Measurements from ENCODE around the gene HSP90AA1. TPM values are rescaled to one million over a fixed set of nuclear protein-coding genes. Genes with fewer than 3 reads are reported as not detected.
A peak's percentile ranks its signal among the peaks of the same experiment; 100 is the strongest.

Gene HSP90AA1
- total RNA-seq, 2 experiments from 2014 or later, result 372 to 398 TPM

DNA sequence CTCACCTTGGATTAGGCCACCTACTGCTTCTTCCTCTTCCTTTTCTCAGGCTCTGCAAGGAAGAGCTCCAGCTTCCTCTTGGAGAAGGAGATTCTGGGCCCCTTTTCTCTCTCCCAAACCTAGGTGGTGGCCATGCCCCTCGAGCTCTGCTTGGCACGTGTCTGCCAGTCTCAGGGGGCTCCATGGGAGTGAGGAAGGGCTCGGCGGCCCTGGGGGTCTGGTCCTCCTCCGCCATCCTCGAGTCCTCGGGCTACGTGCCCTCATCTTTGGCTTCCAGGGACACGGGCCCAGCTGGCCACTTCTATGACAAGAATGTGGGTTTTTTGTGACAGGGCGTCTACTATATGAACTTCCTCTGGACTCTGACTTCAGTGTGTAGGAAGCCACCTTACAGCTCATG is 34.3 kb downstream of the HSP90AA1 start:
- Mint-ChIP-seq H3K4me3 (no peak overlapping the region), H3K9me3 (no peaks in the 10 kb centered on the region), H3K27me3 (no peaks in the 10 kb centered on the region), H3K36me3 (peaks cover 17% of the 10 kb centered on the region), H3K27ac (no peak overlapping the region), H3K4me1 (peaks cover 2% of the 10 kb centered on the region)
- POLR2A ChIA-PET, result no interaction called here
- DNase-seq (no peak), ATAC-seq (ENCODE audit: low read depth) (no peak)

DNA sequence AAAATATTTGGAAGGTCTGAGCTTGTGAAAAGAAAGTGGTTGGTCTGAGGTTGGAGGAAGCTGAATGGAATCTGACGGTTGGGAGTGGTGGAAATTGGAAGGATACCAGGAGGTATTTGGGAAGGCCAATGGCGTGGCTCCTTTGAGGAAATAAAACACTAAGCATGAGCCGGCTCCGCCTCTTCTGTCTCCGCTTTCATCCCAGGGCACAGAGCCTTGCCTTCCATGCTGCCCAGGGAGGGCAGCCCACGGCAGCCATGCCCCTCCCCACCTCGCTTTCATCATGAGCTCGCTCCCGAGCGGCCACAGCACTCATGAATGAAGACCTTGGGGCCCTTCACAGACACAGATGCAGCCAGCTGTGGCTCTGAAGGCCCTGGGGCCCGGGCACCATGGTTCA is 36.2 kb downstream of the HSP90AA1 start:
- no peak overlapping the region for H3K4me3 Mint-ChIP-seq
- H3K9me3 Mint-ChIP-seq, result no peaks in the 10 kb centered on the region
- H3K36me3 Mint-ChIP-seq, result peaks cover 17% of the 10 kb centered on the region
- POLR2A ChIA-PET, result no interaction called here
- no peaks in the 10 kb centered on the region for H3K4me1 Mint-ChIP-seq
- ATAC-seq (ENCODE audit: low read depth), result no peak
- H3K27ac Mint-ChIP-seq, result no peak overlapping the region
- DNase-seq, result no peak
- no peaks in the 10 kb centered on the region for H3K27me3 Mint-ChIP-seq

DNA sequence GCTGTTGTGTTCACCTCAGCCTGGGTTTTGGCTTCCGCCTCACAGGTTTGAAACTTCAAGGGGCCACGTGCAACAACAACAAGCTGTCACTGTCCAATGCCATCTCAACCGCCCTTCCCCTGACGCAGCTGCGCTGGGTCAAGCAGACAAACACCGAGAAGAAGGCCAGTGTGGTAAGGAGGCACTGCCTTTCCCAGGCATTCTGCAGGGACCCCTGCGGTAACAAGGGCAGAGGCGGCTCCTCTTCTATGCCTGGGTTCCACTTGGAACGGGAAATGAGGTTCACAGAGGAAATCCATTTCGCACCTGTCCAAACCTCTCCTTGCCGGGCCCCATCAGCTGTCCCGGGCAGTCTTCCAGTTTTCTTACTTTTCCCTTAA is 36.8 kb downstream of the HSP90AA1 start:
- DNase-seq (no peak), ATAC-seq (ENCODE audit: low read depth) (no peak)
- Mint-ChIP-seq H3K27me3 (no peaks in the 10 kb centered on the region), H3K4me1 (no peaks in the 10 kb centered on the region), H3K36me3 (peaks cover 12% of the 10 kb centered on the region), H3K9me3 (no peaks in the 10 kb centered on the region), H3K27ac (no peak overlapping the region), H3K4me3 (no peak overlapping the region)
- POLR2A ChIA-PET, result no interaction called here

DNA sequence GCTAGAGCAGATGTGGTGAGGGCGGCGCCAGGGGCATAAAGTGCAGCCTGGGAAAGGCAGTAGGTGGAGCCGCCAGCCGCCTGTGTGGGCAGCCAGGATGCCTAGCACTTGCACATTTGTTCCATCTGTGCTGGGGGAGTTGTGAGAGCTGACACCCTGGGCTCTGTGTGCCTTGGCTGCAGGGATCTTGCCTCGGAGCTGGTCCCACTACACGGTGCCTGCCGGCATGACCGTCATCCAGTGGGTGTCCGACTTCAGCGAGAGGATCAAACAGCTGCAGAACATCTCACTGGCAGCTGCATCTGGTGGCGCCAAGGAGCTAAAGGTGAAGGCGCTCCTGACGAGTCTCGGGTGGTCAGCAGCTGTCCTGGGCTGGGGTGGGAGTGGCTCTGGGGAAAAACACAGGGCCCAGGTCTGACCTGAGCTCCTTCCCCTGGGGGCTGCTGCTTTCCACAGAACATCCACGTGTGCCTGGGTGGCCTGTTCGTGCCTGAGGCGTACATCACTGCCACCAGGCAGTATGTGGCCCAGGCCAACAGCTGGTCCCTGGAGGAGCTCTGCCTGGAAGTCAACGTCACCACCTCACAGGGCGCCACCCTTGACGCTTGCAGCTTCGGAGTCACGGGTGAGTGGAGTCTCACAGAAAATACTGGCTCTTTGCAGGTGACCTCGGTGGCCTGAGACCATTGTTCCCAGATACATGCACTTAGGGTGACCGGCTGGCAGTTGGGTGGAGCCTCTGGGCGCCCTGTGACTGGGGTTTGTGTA is 37.4 kb downstream of the HSP90AA1 start:
- Mint-ChIP-seq H3K4me3 (no peak overlapping the region), H3K27ac (no peak overlapping the region), H3K27me3 (no peaks in the 10 kb centered on the region), H3K9me3 (no peaks in the 10 kb centered on the region), H3K36me3 (peaks cover 13% of the 10 kb centered on the region), H3K4me1 (no peaks in the 10 kb centered on the region)
- ATAC-seq (ENCODE audit: low read depth) (no peak), DNase-seq (no peak)
- POLR2A ChIA-PET, result no interaction called here

DNA sequence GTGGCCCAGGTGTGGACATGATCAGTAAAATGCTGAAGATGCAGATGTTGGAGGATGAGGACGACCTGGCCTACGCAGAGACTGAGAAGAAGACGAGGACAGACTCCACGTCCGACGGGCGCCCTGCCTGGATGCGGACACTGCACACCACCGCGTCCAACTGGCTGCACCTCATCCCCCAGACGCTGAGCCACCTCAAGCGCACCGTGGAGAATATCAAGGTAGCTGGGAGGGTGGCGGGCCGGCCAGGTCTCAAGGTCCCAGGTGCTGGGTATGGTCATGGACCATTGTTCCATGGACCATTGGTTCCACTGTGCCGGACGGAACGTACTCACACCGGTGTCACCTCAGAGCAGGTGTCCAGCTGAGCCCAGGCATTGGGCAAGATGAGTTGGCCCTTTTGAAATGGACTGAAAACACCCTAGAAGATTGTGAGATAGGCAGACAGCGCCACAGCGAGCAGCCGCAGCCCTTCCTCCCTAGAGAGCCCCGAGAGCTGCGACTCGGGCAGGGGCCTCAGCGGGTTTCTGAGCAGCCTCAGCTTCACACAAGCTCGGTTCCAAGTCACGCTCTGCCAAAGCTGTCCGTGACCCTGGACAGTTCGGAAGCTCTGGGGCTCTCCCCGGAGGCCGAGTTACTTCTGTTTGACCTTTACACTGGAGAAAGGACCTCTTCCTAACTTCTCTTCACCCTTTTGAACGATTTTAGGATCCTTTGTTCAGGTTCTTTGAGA is 38.9 kb downstream of the HSP90AA1 start:
- no peak overlapping the region for H3K27ac Mint-ChIP-seq
- H3K4me1 Mint-ChIP-seq, result no peaks in the 10 kb centered on the region
- no peaks in the 10 kb centered on the region for H3K27me3 Mint-ChIP-seq
- H3K4me3 Mint-ChIP-seq, result no peak overlapping the region
- no peak for ATAC-seq (ENCODE audit: low read depth)
- POLR2A ChIA-PET, result no interaction called here
- H3K9me3 Mint-ChIP-seq, result no peaks in the 10 kb centered on the region
- DNase-seq, result no peak
- peaks cover 17% of the 10 kb centered on the region for H3K36me3 Mint-ChIP-seq

DNA sequence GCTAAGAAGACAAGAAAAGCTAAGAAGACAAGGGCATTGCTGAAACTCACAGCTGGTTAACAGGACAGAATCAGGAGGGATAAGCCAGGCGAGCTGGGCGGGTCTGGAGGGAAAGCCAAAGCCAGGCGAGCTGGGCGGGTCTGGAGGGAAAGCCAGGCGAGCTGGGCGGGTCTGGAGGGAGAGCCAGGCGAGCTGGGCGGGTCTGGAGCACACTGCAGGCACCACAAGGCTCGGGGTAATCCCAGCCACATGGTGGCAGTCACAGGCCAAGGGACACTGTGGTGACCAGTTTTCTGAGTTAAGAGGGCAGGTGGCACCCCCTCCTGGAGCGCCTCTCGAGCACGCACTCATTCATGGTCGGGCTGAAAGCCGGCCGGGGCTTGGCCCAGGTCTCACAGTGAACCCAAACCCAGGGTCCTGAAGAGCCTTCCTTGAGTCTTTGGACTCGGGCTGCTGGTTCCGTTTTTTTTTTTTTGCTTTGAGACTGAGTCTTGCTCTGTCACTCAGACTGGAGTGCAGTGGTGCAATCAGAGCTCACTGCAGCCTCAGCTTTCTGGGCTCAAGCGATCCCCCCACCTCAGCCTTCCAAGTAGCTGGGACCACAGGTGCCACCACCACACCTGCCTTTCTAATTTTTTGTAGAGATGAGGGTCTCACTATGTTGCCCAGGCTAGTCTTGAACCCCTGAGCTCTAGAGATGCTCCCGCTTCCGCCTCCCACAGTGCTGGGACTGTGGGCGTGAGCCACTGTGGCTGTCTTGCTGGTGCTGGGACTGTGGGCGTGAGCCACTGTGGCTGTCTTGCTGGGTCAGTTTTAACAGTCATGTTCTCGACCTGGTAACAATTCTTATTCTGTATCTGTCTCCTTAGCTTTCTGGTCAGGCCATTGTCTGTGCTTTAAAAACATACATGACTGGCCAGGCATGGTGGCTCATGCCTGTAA is 40.2 kb downstream of the HSP90AA1 start:
- POLR2A ChIA-PET, result no interaction called here
- Mint-ChIP-seq H3K9me3 (no peaks in the 10 kb centered on the region), H3K27ac (no peak overlapping the region), H3K27me3 (no peaks in the 10 kb centered on the region), H3K4me3 (no peak overlapping the region), H3K4me1 (no peaks in the 10 kb centered on the region), H3K36me3 (peaks cover 14% of the 10 kb centered on the region)
- ATAC-seq (ENCODE audit: low read depth), result peak; percentile 48
- no peak for DNase-seq

DNA sequence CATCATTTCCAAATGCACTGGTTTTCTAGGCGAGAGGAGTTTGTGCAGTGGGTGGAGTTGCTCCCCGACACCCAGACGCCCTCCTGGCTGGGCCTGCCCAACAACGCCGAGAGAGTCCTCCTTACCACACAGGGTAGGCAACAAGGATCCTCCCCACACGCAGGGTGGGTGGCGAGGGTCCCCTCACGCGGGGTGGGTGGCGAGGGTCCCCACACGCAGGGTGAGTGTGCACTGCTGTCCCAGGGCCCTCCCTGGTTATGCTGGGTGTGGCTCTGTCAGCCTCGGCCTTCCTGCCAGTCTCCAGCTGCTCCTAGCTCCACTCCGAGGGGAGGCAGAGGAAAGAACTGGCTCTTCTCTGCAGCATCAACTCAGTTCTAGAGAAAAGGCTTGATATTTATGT is 42.3 kb downstream of the HSP90AA1 start:
- no peak overlapping the region for H3K4me3 Mint-ChIP-seq
- DNase-seq, result no peak
- no peaks in the 10 kb centered on the region for H3K4me1 Mint-ChIP-seq
- POLR2A ChIA-PET, result no interaction called here
- no peak overlapping the region for H3K27ac Mint-ChIP-seq
- peaks cover 17% of the 10 kb centered on the region for H3K36me3 Mint-ChIP-seq
- no peak for ATAC-seq (ENCODE audit: low read depth)
- H3K27me3 Mint-ChIP-seq, result no peaks in the 10 kb centered on the region
- H3K9me3 Mint-ChIP-seq, result no peaks in the 10 kb centered on the region

DNA sequence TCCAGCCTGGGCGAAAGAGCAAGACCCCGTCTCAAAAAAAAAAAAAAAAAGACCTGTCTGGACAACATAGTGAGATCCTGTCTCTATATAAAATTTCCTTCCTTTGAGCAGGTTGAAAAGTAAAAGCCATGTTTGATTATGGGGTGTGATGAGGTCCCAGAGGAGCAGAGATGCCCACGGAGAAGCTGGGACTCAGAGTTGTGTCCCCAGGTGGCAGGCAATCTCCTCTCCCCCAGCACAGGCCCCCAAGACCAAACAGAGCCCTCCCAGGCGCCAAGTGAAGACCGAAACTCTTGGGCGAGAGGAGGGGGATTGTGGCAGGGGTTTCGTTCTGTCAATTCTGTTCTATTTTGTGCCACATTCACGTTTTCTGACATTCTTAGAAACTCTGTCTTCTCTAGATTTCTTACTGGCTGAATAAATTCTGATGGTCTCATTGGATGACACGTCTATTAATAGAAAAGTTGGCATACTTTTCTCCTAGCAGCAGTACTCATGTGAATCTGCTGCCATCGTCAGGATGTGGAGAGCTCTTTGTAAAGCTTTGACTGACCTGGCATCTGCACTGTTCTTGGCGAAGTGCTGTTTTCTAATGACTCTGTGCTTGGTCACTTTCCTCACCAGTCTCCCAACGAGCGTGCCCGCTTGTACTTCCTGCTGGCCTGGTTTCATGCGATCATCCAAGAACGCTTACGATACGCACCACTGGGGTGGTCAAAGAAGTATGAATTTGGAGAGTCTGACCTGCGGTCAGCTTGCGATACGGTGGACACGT is 43.4 kb downstream of the HSP90AA1 start:
- Mint-ChIP-seq H3K4me3 (no peak overlapping the region), H3K27me3 (no peaks in the 10 kb centered on the region), H3K4me1 (no peaks in the 10 kb centered on the region), H3K9me3 (no peaks in the 10 kb centered on the region), H3K27ac (no peak overlapping the region), H3K36me3 (peaks cover 20% of the 10 kb centered on the region)
- DNase-seq (no peak), ATAC-seq (ENCODE audit: low read depth) (no peak)
- POLR2A ChIA-PET, result no interaction called here

DNA sequence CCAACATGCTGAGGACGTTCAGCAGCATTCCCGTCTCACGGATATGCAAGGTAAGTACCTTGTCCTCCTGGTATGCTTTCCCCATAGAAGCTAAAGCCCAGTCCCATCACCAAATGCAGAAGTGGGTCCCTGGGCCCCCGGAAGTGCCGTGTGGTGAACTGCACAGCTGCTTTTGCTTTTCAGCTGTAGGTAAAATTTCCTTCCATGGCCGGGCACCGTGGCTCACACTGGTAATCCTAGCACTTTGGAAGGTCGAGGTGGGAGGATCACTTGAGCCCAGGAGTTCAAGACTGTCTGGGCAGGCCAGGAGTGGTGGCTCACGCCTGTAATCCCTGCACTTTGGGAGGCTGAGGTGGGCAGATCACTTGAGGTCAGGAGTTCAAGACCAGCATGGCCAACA is 44.1 kb downstream of the HSP90AA1 start:
- peaks cover 19% of the 10 kb centered on the region for H3K36me3 Mint-ChIP-seq

DNA sequence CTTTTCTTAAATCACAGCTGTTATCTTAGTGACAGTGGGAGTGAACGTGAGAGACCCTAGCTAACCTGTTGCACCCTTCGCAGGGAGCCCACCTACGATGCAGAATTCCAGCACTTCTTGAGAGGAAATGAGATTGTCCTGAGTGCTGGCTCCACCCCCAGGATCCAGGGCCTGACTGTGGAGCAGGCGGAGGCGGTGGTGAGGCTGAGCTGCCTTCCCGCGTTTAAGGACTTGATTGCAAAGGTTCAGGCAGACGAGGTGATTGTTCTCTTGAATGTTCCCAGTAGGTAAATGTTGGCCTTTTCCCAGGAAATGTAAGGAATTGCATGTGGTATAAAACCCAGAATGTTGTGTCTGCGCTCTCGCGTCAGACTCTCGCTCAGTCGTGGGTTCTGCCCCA is 46.7 kb downstream of the HSP90AA1 start:
- POLR2A ChIA-PET, result no interaction called here
- H3K9me3 Mint-ChIP-seq, result no peaks in the 10 kb centered on the region
- DNase-seq (no peak), ATAC-seq (ENCODE audit: low read depth) (no peak)
- H3K27ac Mint-ChIP-seq, result no peak overlapping the region
- H3K27me3 Mint-ChIP-seq, result no peaks in the 10 kb centered on the region
- no peak overlapping the region for H3K4me3 Mint-ChIP-seq
- no peaks in the 10 kb centered on the region for H3K4me1 Mint-ChIP-seq
- H3K36me3 Mint-ChIP-seq, result peaks cover 23% of the 10 kb centered on the region

More for the DNA sequence above, 44.1 kb downstream of the HSP90AA1 start:
- no peak overlapping the region for H3K4me3 Mint-ChIP-seq
- no peak overlapping the region for H3K27ac Mint-ChIP-seq
- ATAC-seq (ENCODE audit: low read depth) (no peak), DNase-seq (no peak)
- no peaks in the 10 kb centered on the region for H3K27me3 Mint-ChIP-seq
- POLR2A ChIA-PET, result no interaction called here
- no peaks in the 10 kb centered on the region for H3K9me3 Mint-ChIP-seq
- H3K4me1 Mint-ChIP-seq, result no peaks in the 10 kb centered on the region

DNA sequence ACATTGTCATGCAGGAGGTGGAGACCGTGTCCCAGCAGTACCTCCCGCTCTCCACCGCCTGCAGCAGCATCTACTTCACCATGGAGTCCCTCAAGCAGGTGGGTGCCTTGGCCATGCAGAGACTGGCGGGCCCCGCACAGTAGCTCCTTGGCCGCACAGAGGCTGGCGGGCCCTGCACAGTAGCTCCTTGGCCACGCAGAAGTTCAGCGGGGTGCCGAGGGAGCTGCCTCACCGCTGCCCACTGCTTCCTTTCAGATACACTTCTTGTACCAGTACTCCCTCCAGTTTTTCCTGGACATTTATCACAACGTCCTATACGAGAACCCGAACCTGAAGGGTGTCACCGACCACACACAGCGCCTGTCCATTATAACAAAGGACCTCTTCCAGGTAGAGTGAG is 47.7 kb downstream of the HSP90AA1 start:
- POLR2A ChIA-PET, result no interaction called here
- no peak overlapping the region for H3K27ac Mint-ChIP-seq

DNA sequence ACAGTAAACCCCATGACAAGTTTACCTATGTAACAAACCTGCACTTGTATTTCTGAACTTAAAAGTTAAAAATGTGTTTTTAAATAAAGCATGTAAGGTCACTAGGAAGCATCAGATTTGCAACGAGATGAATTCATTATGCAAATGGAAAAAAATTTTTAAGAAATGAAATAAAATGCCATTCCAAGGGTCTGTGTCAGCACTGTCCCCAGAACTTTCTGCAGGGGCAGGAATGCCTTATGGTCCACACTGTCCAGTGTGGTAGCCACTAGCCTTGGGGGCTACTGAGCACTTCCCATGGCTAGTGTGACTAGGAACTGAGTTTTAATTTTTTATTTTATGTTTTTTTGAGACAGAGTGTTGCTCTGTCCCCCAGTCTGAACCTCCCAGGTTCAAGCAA is 49.2 kb downstream of the HSP90AA1 start:
- H3K4me1 Mint-ChIP-seq, result no peaks in the 10 kb centered on the region

More for the DNA sequence above, 47.7 kb downstream of the HSP90AA1 start:
- Mint-ChIP-seq H3K27me3 (no peaks in the 10 kb centered on the region), H3K36me3 (peaks cover 24% of the 10 kb centered on the region), H3K4me1 (no peaks in the 10 kb centered on the region), H3K9me3 (no peaks in the 10 kb centered on the region), H3K4me3 (no peak overlapping the region)
- DNase-seq (no peak), ATAC-seq (ENCODE audit: low read depth) (no peak)

DNA sequence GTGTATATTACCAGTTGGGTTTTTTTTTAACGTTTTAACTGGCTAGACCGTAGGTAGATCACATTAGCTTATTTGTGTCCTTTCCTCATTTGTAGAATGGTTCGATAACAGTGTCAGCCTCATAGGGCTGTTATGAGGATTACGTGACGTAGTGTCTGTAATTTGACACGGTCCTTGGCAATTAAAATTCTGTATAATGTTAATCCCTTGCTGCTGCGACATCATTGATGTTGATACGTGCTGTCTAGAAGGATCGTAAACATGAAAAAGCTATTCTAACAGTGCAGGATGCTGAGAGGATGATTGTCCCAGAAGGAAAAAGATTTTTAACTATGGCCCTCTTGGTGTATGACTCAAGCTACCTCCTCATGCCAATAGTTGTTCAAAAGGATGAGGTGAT is 50.9 kb downstream of the HSP90AA1 start:
- ATAC-seq (ENCODE audit: low read depth), result no peak
- POLR2A ChIA-PET, result no interaction called here
- Mint-ChIP-seq H3K4me1 (no peaks in the 10 kb centered on the region), H3K27ac (no peak overlapping the region), H3K27me3 (no peaks in the 10 kb centered on the region), H3K4me3 (no peak overlapping the region), H3K9me3 (no peaks in the 10 kb centered on the region), H3K36me3 (peaks cover 33% of the 10 kb centered on the region)
- DNase-seq, result no peak

More for the DNA sequence above, 49.2 kb downstream of the HSP90AA1 start:
- H3K27me3 Mint-ChIP-seq, result no peaks in the 10 kb centered on the region
- H3K4me3 Mint-ChIP-seq, result no peak overlapping the region
- H3K27ac Mint-ChIP-seq, result no peak overlapping the region
- DNase-seq, result no peak
- no peak for ATAC-seq (ENCODE audit: low read depth)
- no peaks in the 10 kb centered on the region for H3K9me3 Mint-ChIP-seq
- POLR2A ChIA-PET, result interaction anchor here (1.0 kb wide), 1 partner anchor 16 kb away, joined by 7 read pairs; no protein-coding TSS in a partner anchor
- peaks cover 32% of the 10 kb centered on the region for H3K36me3 Mint-ChIP-seq

Data from activated naive CD8-positive, alpha-beta T cell treated with anti-CD3 and anti-CD28 coated beads, Interleukin-2, amount 10 ng/mL, durations not matched to agents 7 days and 5 days (primary cell).